Measurements from ENCODE around the gene TAS2R60.
"Not testable (repeated sequence)": the region's sequence is repeated elsewhere in the genome, so short reads cannot be mapped to it uniquely, and the experiment has no call there.

The TAS2R60 gene

DNA sequence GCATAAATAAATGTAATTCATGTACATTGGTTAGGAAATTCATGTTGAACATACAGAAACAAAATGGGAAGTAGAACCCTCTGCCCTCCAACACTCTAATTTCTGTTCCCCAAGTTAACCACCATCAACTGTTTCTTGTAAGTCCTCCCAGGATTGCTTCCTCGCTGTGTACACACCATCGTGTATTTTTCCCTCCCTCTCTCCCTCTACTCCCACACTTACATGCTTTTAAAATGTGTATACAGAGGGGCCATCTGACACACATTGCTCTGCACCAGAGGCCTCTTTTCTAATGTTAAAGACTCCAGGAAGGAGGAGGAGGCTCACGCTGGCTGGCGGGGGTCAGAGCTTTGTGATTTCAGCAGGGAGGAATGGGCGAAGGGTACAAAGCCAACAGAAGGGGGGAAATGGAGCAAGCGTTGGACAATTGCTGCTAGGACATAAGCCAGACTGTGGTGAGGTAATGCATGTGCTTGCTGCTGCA is 32.7 kb upstream of the TAS2R60 start:
- no peak for DNase-seq

DNA sequence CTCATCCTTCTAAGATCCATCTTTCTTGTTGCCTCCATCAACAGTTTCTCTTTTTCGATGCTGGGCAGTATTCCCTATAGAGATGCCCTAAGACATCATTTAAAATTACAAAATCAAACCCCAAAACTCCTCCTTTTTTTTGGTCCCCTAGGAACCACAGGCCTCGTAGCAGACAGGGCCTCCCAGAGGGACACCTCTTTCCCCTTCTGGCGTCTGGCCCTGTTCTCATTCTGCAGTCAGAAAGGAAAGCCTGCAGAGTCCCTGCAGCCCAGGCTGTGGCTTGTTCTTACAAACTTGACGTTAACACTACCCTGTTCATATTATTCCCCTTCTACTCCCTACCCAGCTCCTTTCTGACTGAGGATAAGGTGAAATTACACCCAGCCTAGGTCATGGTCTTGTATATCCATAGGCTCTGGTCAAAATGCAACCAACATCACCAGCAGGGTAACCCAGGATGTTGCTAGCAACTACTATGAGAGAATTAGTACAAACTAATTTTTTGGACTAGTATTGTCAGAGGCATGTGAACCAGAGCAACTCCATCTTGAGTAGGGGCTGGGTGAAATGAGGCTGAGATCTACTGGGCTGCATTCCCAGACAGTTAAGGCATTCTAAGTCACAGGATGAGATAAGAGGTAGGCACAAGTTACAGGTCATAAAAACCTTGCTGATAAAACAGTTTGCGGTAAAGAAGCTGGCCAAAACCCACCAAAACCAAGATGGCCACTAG is 31.1 kb upstream of the TAS2R60 start:
- no peak for DNase-seq

DNA sequence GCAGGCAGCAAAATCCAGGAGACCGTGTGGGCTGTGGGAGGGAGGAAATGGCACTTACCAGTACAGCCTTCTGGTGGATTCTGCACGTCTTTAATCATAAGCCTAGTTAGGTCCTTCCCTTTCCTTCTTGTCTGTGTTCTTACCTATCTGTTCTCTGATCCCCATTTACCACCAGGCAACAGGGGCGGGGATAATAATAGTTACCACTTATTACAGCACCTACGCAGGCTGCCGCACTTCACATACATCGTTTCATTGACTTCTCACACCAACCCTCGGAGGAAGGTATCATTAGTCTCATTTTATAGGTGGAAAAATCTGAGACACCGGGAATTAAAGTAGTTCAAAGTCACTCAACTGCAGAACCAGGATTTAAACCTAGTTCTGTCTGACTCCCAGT is 30.1 kb upstream of the TAS2R60 start:
- DNase-seq: no peak

DNA sequence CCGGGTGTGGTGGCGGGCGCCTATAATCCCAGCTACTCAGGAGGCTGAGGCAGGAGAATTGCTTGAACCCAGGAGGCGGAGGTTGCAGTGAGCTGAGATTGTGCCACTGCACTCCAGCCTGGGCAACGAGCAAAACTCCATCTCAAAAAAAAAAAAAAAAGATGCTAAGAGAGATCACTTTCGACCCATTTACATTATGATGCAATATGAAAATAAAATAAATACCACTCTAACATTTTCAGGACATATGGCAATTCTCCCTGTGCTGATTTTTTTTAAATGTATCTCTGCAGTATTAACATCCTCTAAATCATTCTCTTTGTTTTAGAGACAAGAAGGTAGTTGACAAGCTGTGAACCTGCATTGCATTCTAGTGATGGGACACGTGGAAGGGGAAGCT is 28.0 kb upstream of the TAS2R60 start:
- DNase-seq: not testable (repeated sequence)

DNA sequence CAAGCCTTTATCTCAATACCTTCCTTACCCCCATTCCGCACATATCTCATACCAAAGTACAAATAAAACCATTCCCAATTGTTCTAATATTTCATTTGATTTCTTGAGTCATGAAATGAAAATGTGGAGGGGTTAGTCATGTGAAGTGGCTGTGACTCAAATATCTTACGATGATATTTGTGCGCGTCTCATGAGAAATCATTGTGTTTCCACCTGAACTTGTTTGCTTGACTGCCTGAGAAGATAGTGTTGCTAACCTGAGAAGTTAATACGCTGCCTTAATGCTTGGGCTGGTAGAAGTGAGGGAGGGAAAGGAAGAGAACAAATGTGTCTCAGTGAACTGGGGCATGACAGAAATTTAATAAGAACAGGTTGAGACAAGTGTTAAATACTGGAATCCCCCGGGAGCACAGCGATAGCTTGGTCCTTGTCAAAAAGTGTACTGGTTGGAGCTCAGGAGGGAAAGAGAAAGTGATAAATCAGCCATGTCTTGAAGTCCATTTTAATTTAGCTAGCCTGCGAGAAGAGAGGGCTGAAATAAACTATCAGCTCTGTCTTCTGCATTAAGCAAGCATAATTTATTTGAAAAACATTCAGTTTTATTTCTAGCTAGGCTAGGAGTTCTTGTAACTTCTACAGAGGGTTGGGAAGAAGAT is 27.4 kb upstream of the TAS2R60 start:
- no peak for DNase-seq

DNA sequence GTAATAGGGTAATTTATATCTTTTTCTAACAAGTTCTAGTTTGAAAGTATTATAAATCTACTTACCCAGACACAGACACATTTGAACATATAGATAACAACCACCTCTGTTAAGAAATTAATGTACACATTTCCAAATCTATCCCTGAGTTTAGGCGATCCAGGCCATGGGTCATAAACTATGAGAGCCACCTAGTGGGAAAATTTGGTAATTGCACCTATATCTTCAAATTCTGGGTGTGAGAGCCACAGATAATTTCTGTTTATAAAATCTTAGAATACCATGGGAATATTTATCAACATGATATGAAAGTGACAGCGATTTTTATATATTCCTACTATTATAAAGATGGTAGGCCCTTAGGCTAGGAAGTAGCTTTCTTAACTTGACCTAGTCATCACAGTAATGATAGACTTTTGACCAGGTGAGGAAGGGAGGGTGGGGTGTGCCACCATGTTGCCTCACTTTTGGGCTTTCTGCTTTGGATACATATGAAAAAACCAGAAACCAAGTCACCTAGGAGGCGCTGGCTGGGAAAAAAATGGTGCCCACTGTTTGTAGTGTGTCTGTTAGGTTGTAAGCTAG is 26.6 kb upstream of the TAS2R60 start:
- DNase-seq: peak in 2 of 56 donors; percentile 12 to 22

DNA sequence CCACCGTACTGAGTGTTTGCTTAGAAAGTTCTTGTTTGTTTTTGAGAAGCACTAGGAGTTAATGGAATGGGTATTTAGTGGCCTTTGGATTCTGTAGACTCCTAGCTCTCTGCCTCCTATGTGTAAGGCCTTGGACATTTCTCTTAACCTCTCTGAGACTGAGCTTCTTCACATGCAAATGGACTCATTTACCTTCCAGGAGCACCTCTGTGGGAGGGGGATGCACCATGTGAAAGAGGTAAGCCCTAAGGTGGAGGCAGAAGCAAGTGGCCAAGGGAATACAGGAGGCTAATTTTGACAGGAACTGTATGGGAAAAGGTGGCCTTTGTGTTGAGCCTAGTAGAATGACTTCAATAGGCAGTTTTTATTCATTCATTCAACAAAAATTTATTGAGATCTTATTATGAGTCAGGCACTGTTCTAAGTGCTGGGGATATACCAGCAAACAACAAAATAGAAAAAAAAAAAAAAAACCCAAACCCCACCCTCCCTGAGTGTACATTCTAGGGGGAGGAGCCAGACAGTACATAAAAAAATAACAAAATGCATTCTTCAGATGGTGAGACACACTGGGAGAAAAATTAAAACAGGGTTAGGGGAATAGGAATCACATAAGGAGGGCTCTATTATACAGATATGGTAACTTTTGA is 25.4 kb upstream of the TAS2R60 start:
- DNase-seq: no peak

DNA sequence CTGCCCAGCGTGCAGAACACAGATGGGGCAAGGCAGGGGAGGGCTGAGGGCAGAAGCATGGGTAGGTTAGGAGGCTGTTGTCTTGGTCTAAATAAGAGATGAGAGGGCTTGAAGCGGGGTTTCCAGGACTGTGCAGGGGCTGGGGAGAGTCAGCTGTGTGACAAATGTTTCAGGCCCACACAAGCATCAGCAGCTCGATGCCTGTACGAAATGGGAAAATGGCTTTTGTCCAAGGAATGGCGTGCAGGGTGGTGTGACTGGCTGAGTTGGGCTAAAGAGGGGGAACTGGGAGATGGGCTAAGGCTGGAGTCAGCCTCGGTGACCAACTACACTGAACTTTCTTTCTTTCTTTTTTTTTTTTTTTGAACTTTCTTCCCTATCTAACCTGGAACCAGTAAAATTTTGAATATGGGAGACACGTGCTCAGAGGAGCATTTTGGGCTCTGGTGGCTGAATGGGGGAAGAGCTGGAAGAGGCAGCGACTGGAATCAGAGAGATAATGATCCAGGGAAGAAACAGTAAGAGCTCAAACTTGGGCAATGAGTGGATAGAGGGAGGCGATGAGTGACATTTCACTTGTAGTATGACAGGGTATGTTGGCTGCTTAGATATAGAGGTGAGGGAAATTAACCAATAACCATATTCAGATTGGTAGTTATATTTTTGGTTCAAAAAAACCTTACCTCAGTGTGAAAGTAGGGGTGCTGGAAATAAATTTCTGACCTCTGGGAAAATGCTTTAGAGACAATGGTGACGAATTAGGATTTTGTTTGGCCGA is 24.4 kb upstream of the TAS2R60 start:
- no peak for DNase-seq

DNA sequence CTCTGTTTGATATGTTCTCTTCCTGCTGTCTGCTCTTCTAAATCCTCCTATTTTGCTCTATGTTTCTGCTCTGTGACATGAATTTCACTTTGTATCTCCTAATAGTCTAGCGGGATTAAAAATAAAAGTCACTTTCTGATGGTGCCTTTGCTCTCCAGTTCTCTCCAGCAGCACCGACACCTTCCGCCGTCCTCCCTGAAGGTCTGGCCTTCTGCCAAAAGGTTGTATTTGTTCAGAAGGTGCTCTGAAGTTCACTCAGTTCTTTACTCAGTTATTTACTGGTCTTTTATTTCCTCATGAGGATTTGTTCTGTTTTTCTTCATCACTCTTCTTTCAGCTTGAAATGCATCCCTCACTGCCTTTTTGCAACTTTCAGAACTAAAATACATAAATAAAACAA is 23.4 kb upstream of the TAS2R60 start:
- no peak for DNase-seq

DNA sequence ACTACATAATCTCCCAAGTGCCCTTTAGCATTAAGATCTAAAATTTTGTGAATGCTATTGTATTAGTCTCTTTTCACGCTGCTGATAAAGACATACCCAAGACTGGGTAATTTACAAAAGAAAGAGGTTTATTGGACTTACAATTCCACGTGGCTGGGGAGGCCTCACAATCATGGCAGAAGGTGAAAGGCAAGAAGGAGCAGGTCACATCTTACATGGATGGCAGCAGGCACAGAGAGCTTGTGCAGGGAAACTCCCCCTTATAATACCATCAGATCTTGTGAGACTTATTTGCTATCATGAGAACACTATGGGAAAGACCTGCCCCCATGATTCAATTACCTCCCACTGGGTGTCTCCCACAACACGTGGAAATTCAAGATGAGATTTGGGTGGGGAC is 22.6 kb upstream of the TAS2R60 start:
- not testable (repeated sequence) for DNase-seq

DNA sequence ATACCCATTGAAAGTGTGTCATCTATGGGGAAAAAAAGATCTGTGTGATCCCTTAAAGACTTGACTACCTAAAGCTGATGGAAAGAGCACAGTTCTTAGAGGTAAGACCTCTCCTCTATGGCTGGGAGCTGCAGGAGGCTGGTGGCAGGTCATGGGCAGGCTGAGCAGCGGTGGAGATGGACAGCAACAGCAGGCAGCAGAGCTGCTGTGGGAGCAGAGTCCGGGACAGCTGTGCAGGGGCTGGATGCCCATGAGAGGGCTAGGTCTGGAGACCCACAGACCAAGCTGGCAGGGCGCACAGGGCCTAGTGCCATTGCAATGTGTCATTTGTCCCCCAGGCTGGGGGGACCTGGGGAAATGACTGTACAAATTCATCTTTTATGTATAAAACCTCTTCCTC is 21.2 kb upstream of the TAS2R60 start:
- no peak for DNase-seq

DNA sequence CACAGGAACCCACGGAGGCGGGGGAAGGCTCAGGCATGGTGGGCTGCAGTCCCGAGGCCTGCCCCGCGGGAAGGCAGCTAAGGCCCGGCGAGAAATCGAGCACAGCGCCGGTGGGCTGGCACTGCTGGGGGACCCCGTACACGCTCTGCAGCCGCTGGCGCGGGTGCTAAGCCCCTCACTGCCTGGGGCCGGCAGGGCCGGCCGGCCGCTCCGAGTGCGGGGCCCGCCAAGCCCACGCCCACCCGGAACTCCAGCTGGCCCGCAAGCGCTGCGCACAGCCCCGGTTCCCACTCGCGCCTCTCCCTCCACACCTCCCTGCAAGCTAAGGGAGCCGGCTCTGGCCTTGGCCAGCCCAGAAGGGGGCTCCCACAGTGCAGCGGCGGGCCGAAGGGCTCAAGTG is 18.8 kb upstream of the TAS2R60 start:
- DNase-seq: not testable (repeated sequence)

DNA sequence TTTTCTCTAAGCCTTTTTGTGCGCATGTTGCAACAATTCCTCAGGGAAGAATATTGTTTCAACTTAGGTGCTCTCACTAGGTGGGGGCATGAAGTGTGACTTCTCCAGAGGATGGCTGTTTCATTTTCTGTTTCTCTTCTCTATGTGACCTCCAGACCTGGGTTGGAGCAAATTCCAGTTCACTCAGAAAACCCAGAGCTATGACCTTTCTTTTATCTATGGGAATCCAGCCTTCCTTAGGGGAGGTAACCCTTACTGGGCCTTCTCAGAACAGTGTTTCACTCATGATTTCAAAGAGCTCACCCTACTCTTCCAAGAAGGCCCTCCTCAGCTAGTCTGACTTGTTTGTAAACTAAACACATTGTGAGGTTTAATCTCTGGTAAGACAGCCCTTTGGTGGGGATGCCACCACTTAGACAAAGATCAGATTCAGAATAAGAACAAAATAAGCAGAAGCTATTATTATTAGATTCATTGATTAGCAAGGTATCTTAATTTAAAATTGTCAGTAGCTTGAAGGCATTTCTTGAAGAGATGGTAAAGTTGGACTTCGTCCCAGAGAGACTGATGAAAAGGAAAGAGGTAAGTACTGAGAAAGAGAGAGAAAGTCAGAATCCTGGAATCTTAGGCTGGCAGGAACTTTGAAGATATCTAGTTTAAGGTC is 16.6 kb upstream of the TAS2R60 start:
- DNase-seq: no peak

DNA sequence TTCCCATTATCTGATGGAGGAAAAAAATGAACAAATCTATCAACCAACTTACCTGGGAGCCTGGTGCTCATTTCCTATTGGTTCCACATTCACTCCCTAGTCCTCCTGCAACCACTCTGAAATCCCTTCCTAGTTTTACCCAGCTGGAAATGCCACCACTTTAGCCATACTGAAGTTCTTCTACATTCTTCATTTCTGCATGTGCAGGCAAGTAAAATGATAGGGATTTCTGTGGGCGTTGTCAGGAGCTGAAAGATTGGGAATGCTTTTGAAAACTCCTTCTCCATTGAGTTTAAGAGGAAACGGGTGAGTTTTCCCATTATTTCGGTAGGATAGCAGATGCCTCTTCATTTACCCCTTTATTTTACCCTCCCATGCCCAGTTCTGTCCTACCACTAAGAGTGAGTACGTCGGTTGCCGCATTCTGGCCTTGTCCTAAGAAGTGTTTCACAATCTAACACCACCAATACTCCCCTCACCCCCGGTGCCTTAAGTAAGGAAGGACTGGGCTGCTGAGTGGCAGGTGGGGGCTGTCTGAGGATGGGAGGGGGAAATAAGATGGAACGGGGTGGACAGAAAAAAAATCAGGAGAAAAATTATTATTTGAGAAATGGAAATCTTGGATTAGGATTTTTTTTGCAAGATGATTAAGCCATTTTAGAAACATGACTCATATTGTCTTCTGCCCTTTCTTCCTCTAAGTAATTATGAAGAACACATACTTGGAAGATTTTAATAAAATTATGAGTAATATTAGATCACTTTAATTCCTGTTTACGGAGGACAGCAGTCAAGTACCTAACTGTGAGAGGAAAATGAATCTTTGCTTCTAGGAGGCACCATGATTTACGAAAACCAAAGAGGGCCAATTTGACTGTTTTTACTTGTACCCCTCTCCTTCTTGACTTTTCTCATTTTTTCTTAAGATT is 13.2 kb upstream of the TAS2R60 start:
- no peak for DNase-seq

DNA sequence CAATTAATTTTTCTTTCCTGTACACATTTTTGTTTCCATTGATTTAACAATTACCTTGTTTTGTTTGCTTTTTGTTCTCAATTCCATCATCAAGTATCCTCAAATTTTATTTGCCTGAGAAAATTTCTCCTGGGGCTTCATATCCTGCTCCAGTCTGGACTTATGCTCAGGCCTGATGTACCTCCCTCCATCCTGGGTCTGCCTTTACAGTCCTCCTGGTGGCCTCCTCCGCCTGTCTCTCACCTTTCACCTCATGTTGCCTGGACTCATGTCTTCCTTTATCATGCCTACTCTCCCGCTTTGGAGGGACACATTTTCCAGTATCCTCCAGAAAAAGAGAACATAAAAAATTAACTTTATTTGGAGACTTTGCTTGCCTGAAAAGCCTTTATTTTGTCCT is 12.1 kb upstream of the TAS2R60 start:
- DNase-seq: no peak

DNA sequence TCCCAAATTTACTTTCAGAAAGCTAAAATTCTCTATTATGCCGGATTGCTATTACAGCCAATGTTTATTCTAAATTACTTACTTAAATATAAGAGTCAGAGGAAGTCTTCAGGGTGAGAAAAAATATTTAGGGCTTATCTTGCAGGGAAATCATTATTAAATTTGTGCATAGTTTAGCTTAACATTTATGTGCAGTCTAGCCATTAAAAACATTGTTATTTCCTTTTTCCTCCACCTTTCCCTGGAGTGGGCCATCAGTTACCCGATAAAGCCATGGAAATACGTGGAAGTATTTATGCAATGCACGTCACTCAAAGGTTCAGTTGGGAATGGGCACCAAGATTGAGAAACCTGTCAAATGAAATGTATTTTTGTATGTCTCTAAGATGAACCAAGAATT is 9.5 kb upstream of the TAS2R60 start:
- DNase-seq: no peak

DNA sequence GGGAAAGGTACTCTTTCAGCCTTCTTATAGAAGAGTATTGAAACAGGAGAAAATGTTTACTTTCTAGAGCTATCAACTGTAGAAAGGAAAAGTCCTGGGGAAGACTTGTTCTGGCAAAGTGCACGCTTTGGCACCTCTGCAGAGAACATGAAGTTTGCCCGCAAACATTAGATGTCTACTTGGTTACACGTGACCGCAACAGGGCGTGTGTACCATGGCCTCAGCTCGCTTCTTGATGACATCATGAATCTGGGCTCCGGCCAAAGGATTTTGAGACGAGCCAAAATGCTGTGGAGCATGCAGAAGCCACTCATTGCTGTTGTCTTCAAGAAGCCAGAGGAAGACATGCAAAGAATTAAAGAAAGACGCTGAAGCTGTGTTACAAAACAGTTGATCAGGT is 8.6 kb upstream of the TAS2R60 start:
- DNase-seq: no peak

DNA sequence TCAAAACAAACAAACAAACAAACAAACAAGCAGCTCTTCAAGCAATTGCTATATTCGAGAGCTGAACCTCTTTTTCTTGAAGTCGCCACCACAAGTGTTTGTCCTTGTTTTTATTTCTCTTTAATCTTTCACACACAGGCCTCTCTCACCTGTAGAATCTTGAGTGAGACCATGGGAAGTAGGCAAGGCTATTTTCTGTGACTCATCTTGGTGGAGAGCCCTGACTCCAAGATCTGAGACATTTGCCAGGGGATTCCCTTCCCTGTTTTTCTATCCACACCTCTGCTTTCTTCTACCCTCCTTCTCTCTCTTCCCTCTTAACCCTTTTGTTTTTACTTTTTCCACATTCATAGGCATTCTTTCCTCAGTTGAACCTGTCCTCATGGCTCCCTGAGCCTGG is 8.0 kb upstream of the TAS2R60 start:
- DNase-seq: no peak

DNA sequence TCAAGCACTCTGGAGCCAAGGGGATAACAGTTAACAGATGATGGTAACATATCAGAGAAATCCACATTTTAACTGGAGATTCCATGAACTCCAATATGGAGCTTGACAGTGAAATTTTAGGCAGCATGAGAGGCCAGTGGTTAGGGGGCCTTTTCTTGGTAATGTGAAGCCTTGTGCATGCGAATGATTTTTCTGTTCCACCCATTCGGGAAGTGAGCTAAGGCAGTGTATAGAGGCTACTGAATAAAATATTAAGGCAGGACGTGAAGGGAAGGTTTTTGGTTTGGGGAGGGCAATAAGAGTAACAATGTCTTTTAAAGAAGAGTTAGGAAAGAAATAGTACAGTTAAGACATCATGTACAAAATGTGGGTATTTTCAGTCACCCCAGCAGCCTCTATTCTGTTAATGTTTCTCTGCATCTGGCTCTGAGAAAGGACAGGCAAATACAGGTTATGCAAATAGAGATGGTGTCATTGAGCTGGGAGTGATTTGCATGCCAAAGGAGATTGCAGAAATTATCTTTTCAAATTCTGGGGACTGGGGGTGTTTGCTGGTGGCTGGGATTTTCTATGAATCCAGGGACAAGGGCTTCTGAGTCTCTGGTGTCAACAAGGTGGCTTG is 6.8 kb upstream of the TAS2R60 start:
- no peak for DNase-seq
